PC-3 (cell line): ENCODE measurements around the gene GDAP1L1. TPM values are rescaled to one million over a fixed set of nuclear protein-coding genes. Genes with fewer than 3 reads are reported as not detected.

Experiments
- ATAC-seq: fragments of 200-7000 bp; cut with Tn5 transposase; 2 replicates; pipeline ENCODE4 v1.9.1; 2020; ENCODE audit warnings: mild to moderate bottlenecking, moderate library complexity
- BruUV-seq: library from RNA; stranded (reverse); fragments of 400-500 nt; replicated peaks from 2 replicates; lab custom pipeline; 2021; lab: Mats Ljungman, UMichigan
- CTCF ChIA-PET: fragments of 300-600 bp; sonication (Branson Sonifier 250); formaldehyde crosslinking; loops from one replicate; lab custom pipeline; 2022; ENCODE audit warnings: antibody characterized with exemption; lab: Charles Lee
- POLR2A ChIA-PET: fragments of 300-600 bp; sonication (Branson Sonifier 250); formaldehyde crosslinking; loops from one replicate; lab custom pipeline; 2022; ENCODE audit warnings: antibody characterized with exemption; ENCODE audit not compliant: unreplicated experiment; lab: Charles Lee
- DNase-seq: peaks from one replicate; pipeline ENCODE4 v3.0.0-alpha.2; 2015
- H2AFZ ChIP-seq: fragments of 300-600 bp; sonication (generic); 2 replicates; pipeline ENCODE4 v1.6.0; 2016; ENCODE audit warnings: antibody characterized with exemption, low read length
- H3F3A ChIP-seq: fragments of 300-600 bp; sonication (generic); one replicate; pipeline ENCODE4 v1.6.0; 2017; ENCODE audit warnings: antibody characterized with exemption, low read length, control low read depth, mild to moderate bottlenecking; ENCODE audit not compliant: unreplicated experiment
- H3K27ac ChIP-seq: fragments of 300-600 bp; sonication (generic); 2 replicates; pipeline ENCODE4 v1.5.1; 2016; ENCODE audit warnings: mild to moderate bottlenecking, low read length
- H3K27me3 ChIP-seq: fragments of 300-600 bp; sonication (generic); 2 replicates; pipeline ENCODE4 v1.6.1; 2016; ENCODE audit warnings: low read length, mixed read lengths
- H3K36me3 ChIP-seq: fragments of 300-600 bp; sonication (generic); 2 replicates; pipeline ENCODE4 v1.6.1; 2016; ENCODE audit warnings: low read depth, mixed run types, low read length, mixed read lengths
- H3K4me1 ChIP-seq: fragments of 300-600 bp; sonication (generic); 2 replicates; pipeline ENCODE4 v1.5.1; 2016; ENCODE audit warnings: low read length; ENCODE audit not compliant: insufficient read depth
- H3K4me2 ChIP-seq: fragments of 300-600 bp; sonication (generic); 2 replicates; pipeline ENCODE4 v1.6.0; 2016; ENCODE audit warnings: low read length
- H3K4me3 ChIP-seq: fragments of 300-600 bp; sonication (generic); 2 replicates; pipeline ENCODE4 v1.5.1; 2016; ENCODE audit warnings: mild to moderate bottlenecking, low read length, mixed read lengths
- H3K79me2 ChIP-seq: fragments of 300-600 bp; sonication (generic); 2 replicates; pipeline ENCODE4 v1.6.1; 2017; ENCODE audit warnings: low read length, mixed read lengths
- H3K9ac ChIP-seq: fragments of 300-600 bp; sonication (generic); 2 replicates; pipeline ENCODE4 v1.6.0; 2016; ENCODE audit warnings: mild to moderate bottlenecking, low read length
- H3K9me2 ChIP-seq: fragments of 300-600 bp; sonication (generic); replicated peaks from 2 replicates; pipeline ENCODE4 v1.6.1; 2016; ENCODE audit warnings: mixed run types, low read length, mixed read lengths
- H3K9me3 ChIP-seq: fragments of 300-600 bp; sonication (generic); 2 replicates; pipeline ENCODE4 v1.6.1; 2016; ENCODE audit warnings: low read length, mixed read lengths
- H4K20me1 ChIP-seq: fragments of 300-600 bp; sonication (generic); 2 replicates; pipeline ENCODE4 v1.6.1; 2016; ENCODE audit warnings: low read length, mixed read lengths
- EZH2 ChIP-seq: fragments of 300-600 bp; sonication (generic); IDR thresholded peaks from one replicate; pipeline ENCODE4 v1.6.1; 2017; ENCODE audit warnings: antibody characterized with exemption, mild to moderate bottlenecking, low read length; ENCODE audit not compliant: unreplicated experiment
- EZH2phosphoT487 ChIP-seq: fragments of 300-600 bp; sonication (generic); IDR thresholded peaks from 2 replicates; pipeline ENCODE4 v1.6.1; 2018; ENCODE audit warnings: mild to moderate bottlenecking, antibody characterized with exemption, low read length, borderline replicate concordance
- intact Hi-C: fragments of 100-400 bp; cut with micrococcal nuclease; formaldehyde crosslinking; loops from 2 replicates; pipeline ENCODE4 v1.9.0; 2023
- total RNA-seq: library from RNA; depleted of rRNA; stranded (reverse); fragments of >200 nt; gene quantifications from 2 replicates; pipeline ENCODE4 v1.2.3, GENCODE V29; 2014
- TF ChIP-seq, protein P1 (sequence below): fragments of 300-600 bp; sonication (generic); conservative IDR thresholded peaks from 2 replicates; pipeline ENCODE4 v1.5.1; 2017; ENCODE audit warnings: antibody characterized with exemption, low read depth, mild to moderate bottlenecking, low read length

GDAP1L1 gene
- total RNA-seq, 1 experiment from 2014 or later, result not detected

DNA sequence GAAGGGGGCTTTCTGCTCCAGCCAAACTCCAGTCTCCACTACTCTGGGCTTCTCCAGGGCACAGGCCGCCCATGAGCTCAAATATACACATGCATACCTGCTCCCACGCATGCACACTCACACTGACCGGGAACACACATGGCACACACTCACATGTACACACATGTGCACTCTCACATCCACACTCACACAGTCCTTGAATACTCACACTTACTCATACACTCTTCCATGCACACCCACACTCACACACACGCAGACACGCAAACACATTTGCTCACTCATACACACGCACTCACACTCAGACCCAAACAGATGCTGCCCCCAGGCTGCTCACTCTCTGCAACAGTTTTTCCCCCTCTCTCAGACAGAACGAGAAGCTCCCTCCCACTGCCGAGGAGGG, 7.0 kb downstream of the GDAP1L1 start:
- H4K20me1 ChIP-seq, result no peaks in the 10 kb centered on the region
- no peaks in the 10 kb centered on the region for H3K79me2 ChIP-seq
- no peak overlapping the region for H3K9ac ChIP-seq
- no peak overlapping the region for H3K27ac ChIP-seq
- H3K4me3 ChIP-seq, result no peak overlapping the region
- TF ChIP-seq, protein P1, sequence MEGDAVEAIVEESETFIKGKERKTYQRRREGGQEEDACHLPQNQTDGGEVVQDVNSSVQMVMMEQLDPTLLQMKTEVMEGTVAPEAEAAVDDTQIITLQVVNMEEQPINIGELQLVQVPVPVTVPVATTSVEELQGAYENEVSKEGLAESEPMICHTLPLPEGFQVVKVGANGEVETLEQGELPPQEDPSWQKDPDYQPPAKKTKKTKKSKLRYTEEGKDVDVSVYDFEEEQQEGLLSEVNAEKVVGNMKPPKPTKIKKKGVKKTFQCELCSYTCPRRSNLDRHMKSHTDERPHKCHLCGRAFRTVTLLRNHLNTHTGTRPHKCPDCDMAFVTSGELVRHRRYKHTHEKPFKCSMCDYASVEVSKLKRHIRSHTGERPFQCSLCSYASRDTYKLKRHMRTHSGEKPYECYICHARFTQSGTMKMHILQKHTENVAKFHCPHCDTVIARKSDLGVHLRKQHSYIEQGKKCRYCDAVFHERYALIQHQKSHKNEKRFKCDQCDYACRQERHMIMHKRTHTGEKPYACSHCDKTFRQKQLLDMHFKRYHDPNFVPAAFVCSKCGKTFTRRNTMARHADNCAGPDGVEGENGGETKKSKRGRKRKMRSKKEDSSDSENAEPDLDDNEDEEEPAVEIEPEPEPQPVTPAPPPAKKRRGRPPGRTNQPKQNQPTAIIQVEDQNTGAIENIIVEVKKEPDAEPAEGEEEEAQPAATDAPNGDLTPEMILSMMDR, result no peak
- no peak for TF ChIP-seq EZH2
- TF ChIP-seq EZH2phosphoT487, result no peak
- ATAC-seq (no peak), DNase-seq (no peak)
- H3K36me3 ChIP-seq, result no peaks in the 10 kb centered on the region
- no peaks in the 10 kb centered on the region for H3K9me2 ChIP-seq
- H3K4me2 ChIP-seq, result no peak overlapping the region
- H3K9me3 ChIP-seq, result no peaks in the 10 kb centered on the region
- H2AFZ ChIP-seq, result no peak overlapping the region
- H3K27me3 ChIP-seq, result no peaks in the 10 kb centered on the region
- ChIA-PET CTCF (no interaction called here), POLR2A (no interaction called here)
- H3K4me1 ChIP-seq, result no peaks in the 10 kb centered on the region
- no peaks in the 10 kb centered on the region for H3F3A ChIP-seq
- intact Hi-C loops, result no loop called here
- BruUV-seq, result no TSS peak

DNA sequence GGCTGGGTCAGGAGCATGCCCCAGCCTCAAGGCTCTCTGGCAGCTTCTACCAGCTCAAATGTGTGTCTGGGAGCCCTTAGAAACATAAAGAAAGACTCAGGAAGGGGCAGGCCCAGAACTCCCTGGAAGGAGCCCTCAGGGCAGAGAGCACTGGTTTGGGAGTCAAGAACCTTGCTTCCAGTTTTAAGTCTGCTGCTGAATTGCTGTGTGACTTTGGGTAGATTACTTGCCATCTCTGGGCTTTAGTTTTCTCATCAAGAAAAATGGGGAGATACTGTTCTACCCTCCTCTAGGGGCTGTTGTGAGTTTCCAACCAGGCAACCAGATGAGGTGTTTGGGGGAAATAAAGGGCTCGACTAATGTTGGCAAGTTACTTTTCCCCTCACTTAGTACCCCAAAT, 8.8 kb downstream of the GDAP1L1 start:
- TF ChIP-seq, protein P1, result no peak
- TF ChIP-seq EZH2phosphoT487, result no peak
- no peak for TF ChIP-seq EZH2
- ATAC-seq (no peak), DNase-seq (no peak)
- Histone ChIP-seq H3K27me3 (no peaks in the 10 kb centered on the region), H3F3A (no peaks in the 10 kb centered on the region), H3K36me3 (no peaks in the 10 kb centered on the region), H3K9me3 (no peaks in the 10 kb centered on the region), H3K4me3 (no peak overlapping the region), H3K79me2 (no peaks in the 10 kb centered on the region), H3K9ac (no peak overlapping the region), H3K27ac (no peak overlapping the region), H3K4me1 (no peaks in the 10 kb centered on the region), H3K9me2 (no peaks in the 10 kb centered on the region), H3K4me2 (no peak overlapping the region), H2AFZ (no peak overlapping the region), H4K20me1 (no peaks in the 10 kb centered on the region)
- ChIA-PET CTCF (no interaction called here), POLR2A (interaction anchor here (0.7 kb wide), 1 partner anchor 8 kb away, joined by 6 read pairs; no protein-coding TSS in a partner anchor)
- BruUV-seq, result no TSS peak
- intact Hi-C loops, result no loop called here

DNA sequence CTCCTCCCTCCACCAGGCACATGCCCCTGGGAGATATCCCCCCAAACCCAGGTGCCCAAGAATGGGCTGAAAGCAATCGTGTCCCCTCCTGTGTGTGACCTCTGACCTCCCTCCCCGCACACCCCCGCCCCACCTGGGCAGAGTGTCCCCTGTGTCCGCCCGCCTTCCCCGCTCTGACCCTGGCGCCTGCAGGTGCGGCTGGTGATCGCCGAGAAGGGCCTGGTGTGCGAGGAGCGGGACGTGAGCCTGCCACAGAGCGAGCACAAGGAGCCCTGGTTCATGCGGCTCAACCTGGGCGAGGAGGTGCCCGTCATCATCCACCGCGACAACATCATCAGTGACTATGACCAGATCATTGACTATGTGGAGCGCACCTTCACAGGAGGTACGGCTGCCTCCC, 9.9 kb downstream of the GDAP1L1 start:
- Histone ChIP-seq H3K9ac (no peak overlapping the region), H3K4me2 (no peak overlapping the region), H3K9me2 (no peaks in the 10 kb centered on the region), H3K36me3 (no peaks in the 10 kb centered on the region), H2AFZ (no peak overlapping the region), H3K79me2 (no peaks in the 10 kb centered on the region), H4K20me1 (no peaks in the 10 kb centered on the region), H3K27me3 (no peaks in the 10 kb centered on the region), H3K4me3 (no peak overlapping the region), H3K4me1 (no peaks in the 10 kb centered on the region), H3K27ac (no peak overlapping the region), H3K9me3 (no peaks in the 10 kb centered on the region), H3F3A (no peaks in the 10 kb centered on the region)
- BruUV-seq, result no TSS peak
- intact Hi-C loops, result no loop called here
- TF ChIP-seq, protein P1, result no peak
- no peak for TF ChIP-seq EZH2phosphoT487
- no peak for TF ChIP-seq EZH2
- ATAC-seq (no peak), DNase-seq (no peak)
- POLR2A ChIA-PET, result no interaction called here
- CTCF ChIA-PET, result no interaction called here
